Lower leg skin (tissue), 4 donors: Measurements from ENCODE around the gene CLPSL1. TPM values are rescaled to one million over a fixed set of nuclear protein-coding genes. Genes with fewer than 3 reads are reported as not detected.

Source experiments
- DNase-seq, 2 donors: peaks; one replicate each; pipeline ENCODE4 v3.0.0-alpha.2; 2019; ENCODE audit warnings: low spot score in 2 of 2
- H3K4me3 ChIP-seq: fragments of 200-600 bp; sonication (generic); 2 replicates; pipeline ENCODE4 v1.5.1; 2017; ENCODE audit warnings: mild to moderate bottlenecking, low read depth; ENCODE audit not compliant: poor library complexity, severe bottlenecking
- CTCF ChIP-seq, 3 donors: fragments of 450-650 bp; IDR thresholded peaks; one replicate each; pipeline ENCODE4 v1.5.1; 2016; ENCODE audit warnings: antibody characterized with exemption in 3 of 3, mild to moderate bottlenecking in 3 of 3, moderate library complexity in 2 of 3
- POLR2A ChIP-seq, 2 donors: fragments of 450-650 bp; IDR thresholded peaks; one replicate each; pipeline ENCODE4 v1.6.1; 2016 to 2017; ENCODE audit warnings: antibody characterized with exemption in 2 of 2, mild to moderate bottlenecking in 1 of 2, moderate library complexity in 1 of 2
- WGBS, 2 donors: methylation state at CpG; one replicate each; pipeline ENCODE4 v1.1.5; 2018; 5-methylcytosine and 5-hydroxymethylcytosine counted together
- intact Hi-C: fragments of 100-400 bp; cut with DNase I; formaldehyde crosslinking; loops from one replicate; pipeline ENCODE4 v1.15.0; 2023; ENCODE audit warnings: low total_unique reads
- total RNA-seq, 4 donors: library from RNA; depleted of rRNA; stranded (reverse); fragments of >200 nt; gene quantifications; one replicate each; pipeline ENCODE4 v1.1.0, GENCODE V29; 2016

The CLPSL1 gene
- total RNA-seq, 4 donors from 2014 or later: not detected

DNA sequence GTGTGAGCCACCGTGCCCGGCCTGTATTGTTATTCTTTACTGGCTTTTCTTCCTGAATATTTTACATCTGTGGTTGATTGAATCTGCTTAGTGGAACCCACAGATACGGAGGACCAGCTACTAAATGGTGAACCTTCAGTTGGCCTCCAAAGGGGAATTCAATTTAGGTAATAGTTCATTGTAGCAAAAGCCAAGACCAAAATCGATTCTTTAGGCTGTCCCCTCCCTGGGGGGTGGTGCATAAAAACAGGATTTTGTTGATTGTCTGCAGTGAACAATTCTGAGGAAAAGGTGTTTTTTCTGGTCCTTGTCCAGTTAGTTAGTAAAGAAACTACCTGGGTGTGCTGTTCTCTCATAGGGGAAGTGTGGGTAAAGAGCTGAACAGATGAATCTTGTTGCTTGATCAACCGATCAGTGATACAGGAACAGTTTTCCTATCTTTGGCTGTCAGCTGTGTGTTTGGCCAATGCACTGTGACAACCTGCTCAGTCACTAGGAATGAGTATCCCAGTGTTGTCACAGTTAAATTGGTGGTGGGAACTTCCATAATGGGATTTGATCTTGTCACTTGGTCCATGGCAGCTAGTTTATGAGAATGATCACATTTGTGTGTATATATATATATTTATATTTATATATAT, 43.9 kb downstream of the CLPSL1 start:
- H3K4me3 ChIP-seq: no peak overlapping the region
- intact Hi-C loops: no loop called here
- TF ChIP-seq POLR2A (IDR thresholded peaks at IDR 0.05) (no peak), CTCF (IDR thresholded peaks at IDR 0.05) (no peak)
- no peak for DNase-seq
- WGBS, 2 donors: 80 to 83% methylated on average over 5 of the region's 5 CpGs

DNA sequence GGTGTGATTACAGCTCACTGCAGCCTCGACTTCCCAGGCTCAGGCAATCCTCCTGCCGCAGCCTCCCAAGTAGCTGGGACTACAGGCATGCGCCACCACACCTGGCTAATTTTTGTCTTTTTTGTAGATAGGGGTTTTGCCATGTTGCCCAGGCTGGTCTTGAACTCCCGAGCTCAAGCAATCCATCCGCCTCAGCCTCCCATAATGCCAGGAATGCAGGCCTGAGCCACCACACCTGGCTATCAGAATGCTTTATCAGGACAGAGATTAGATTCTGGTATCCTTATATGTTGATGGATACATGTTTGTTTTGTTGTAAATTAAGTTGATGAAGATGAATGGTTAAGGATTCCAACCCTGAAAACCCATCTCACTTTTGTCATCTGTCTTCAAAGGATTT, 48.5 kb downstream of the CLPSL1 start:
- intact Hi-C loops: no loop called here
- no peak overlapping the region for H3K4me3 ChIP-seq
- 89 to 91% methylated on average over 5 of the region's 5 CpGs for whole genome bisulfite sequencing, 2 donors
- no peak for DNase-seq
- TF ChIP-seq POLR2A (IDR thresholded peaks at IDR 0.05) (no peak), CTCF (IDR thresholded peaks at IDR 0.05) (no peak)

DNA sequence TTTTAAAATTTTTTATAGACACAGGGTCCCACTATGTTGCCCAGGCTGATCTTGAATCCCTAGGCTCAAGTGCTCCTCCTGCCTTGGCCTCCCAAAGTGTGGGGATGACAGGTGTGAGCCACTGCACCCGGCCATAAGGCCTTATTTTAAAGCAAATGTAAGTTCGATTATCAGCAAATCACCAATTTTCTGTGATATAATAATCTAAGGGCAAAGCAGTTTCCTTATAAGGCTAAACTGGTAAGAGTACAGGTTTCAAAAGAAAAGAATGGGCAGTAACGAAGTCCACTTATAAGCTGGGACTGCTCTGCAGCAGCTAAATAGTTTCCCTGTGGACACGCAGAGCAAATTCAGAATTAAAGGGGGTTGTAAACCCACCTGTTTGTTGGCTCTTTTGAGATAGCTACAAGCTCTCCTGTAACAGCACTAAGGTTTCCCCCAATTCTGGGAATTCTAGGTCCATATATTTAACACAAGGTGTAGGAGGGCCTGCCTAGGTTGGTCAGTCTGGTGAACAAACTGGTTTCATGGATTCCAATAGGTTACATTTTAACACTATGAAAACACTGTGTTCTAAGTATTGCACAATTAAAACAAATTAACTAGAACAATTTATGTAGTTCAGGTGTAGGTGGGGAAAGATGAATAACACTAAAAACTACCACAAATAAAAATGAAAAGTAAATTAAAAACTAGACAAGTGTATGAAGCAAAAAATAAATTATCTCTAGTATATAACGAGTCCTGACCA, 50.6 kb downstream of the CLPSL1 start:
- 95 to 97% methylated on average over 5 of the region's 5 CpGs for WGBS, 2 donors
- intact Hi-C loops: no loop called here
- no peak for DNase-seq
- H3K4me3 ChIP-seq: no peak overlapping the region
- TF ChIP-seq CTCF (IDR thresholded peaks at IDR 0.05) (no peak), POLR2A (IDR thresholded peaks at IDR 0.05) (no peak)

GRCh38 chr6:35833536-35833935, 52.7 kb downstream of the CLPSL1 start:
- no peak for DNase-seq
- intact Hi-C loops: no loop called here
- 85 to 91% methylated on average over 7 of the region's 7 CpGs for WGBS, 2 donors
- H3K4me3 ChIP-seq: no peak overlapping the region
- TF ChIP-seq CTCF (IDR thresholded peaks at IDR 0.05) (no peak), POLR2A (IDR thresholded peaks at IDR 0.05) (no peak)

Other genes starting within 250 kb of the CLPSL1 start
- 100 to 1,000 TPM; 166 to 278 (median 238) TPM for gene FKBP5, start 92.1 kb upstream of the CLPSL1 start, total RNA-seq
- under 1 TPM in 1 of 4 donors, not detected in 3; 0.52 TPM for gene ARMC12, start 44.0 kb upstream of the CLPSL1 start, total RNA-seq
- gene CLPSL2, start 4.4 kb upstream of the CLPSL1 start, total RNA-seq: not detected
- gene CLPS, start 16.3 kb downstream of the CLPSL1 start, total RNA-seq: 1 to 10 TPM in 1 of 4 donors, not detected in 3; 1.0 TPM
- not detected for gene LHFPL5, start 24.3 kb downstream of the CLPSL1 start, total RNA-seq
- 100 to 1,000 TPM in 3 of 4 donors, 10 to 100 TPM in 1; 98.3 to 145 (median 111) TPM for gene SRPK1, start 140.1 kb downstream of the CLPSL1 start, total RNA-seq
- not detected for gene SLC26A8, start 243.6 kb downstream of the CLPSL1 start, total RNA-seq
- 100 to 1,000 TPM in 1 of 4 donors, 10 to 100 TPM in 3; 63.0 to 153 (median 77.7) TPM for gene MAPK14, start 246.8 kb downstream of the CLPSL1 start, total RNA-seq